Measurements from ENCODE around the gene PPP2R5D.

The PPP2R5D gene

GRCh38 chr6:42968126-42968701, 16.2 kb upstream of the PPP2R5D start:
- H3K4me2 ChIP-seq (ENCODE audit: low read length) = no peak overlapping the region
- H3K27me3 ChIP-seq (ENCODE audit: insufficient read depth, low read length) = no peaks in the 10 kb centered on the region
- no peaks in the 10 kb centered on the region for H3K4me1 ChIP-seq (ENCODE audit: insufficient read depth, low read length, severe bottlenecking)
- H3K36me3 ChIP-seq (ENCODE audit: insufficient read depth, low read length) = peaks cover 17% of the 10 kb centered on the region; the same call in 1 of the 2 replicates
- H3K27ac ChIP-seq (ENCODE audit: low read depth, low read length, poor library complexity, severe bottlenecking) = no peak overlapping the region
- no peak for TF ChIP-seq EZH2 (IDR thresholded peaks at IDR 0.05; ENCODE audit: borderline replicate concordance, low read length)
- TF ChIP-seq, protein P1, sequence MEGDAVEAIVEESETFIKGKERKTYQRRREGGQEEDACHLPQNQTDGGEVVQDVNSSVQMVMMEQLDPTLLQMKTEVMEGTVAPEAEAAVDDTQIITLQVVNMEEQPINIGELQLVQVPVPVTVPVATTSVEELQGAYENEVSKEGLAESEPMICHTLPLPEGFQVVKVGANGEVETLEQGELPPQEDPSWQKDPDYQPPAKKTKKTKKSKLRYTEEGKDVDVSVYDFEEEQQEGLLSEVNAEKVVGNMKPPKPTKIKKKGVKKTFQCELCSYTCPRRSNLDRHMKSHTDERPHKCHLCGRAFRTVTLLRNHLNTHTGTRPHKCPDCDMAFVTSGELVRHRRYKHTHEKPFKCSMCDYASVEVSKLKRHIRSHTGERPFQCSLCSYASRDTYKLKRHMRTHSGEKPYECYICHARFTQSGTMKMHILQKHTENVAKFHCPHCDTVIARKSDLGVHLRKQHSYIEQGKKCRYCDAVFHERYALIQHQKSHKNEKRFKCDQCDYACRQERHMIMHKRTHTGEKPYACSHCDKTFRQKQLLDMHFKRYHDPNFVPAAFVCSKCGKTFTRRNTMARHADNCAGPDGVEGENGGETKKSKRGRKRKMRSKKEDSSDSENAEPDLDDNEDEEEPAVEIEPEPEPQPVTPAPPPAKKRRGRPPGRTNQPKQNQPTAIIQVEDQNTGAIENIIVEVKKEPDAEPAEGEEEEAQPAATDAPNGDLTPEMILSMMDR (IDR thresholded peaks at IDR 0.05; ENCODE audit: low read length) = no peak
- no peak overlapping the region for H2AFZ ChIP-seq (ENCODE audit: low read length)
- no peaks in the 10 kb centered on the region for H3K9me2 ChIP-seq (ENCODE audit: low read depth, low read length)
- no peaks in the 10 kb centered on the region for H4K20me1 ChIP-seq (ENCODE audit: insufficient read depth, low read length)
- H3K9ac ChIP-seq (ENCODE audit: low read length) = no peak overlapping the region
- no peaks in the 10 kb centered on the region for H3K9me3 ChIP-seq (ENCODE audit: low read length)
- no peaks in the 10 kb centered on the region for H3K79me2 ChIP-seq (ENCODE audit: insufficient read depth, low read length)
- no peaks in the 10 kb centered on the region for H3F3A ChIP-seq (ENCODE audit: insufficient read depth, low read length)
- no peak overlapping the region for H3K4me3 ChIP-seq (ENCODE audit: low read depth, low read length, poor library complexity, severe bottlenecking)

- Histone ChIP-seq H3K4me1 (ENCODE audit: insufficient read depth, low read length, severe bottlenecking) (no peaks in the 10 kb centered on the region), H3K79me2 (ENCODE audit: insufficient read depth, low read length) (no peaks in the 10 kb centered on the region), H3K9ac (ENCODE audit: low read length) (no peak overlapping the region), H3K27me3 (ENCODE audit: insufficient read depth, low read length) (no peaks in the 10 kb centered on the region), H3K9me2 (ENCODE audit: low read depth, low read length) (no peaks in the 10 kb centered on the region), H3K27ac (ENCODE audit: low read depth, low read length, poor library complexity, severe bottlenecking) (no peak overlapping the region), H2AFZ (ENCODE audit: low read length) (no peak overlapping the region), H4K20me1 (ENCODE audit: insufficient read depth, low read length) (no peaks in the 10 kb centered on the region), H3K4me2 (ENCODE audit: low read length) (no peak overlapping the region), H3K9me3 (ENCODE audit: low read length) (no peaks in the 10 kb centered on the region), H3K4me3 (ENCODE audit: low read depth, low read length, poor library complexity, severe bottlenecking) (no peak overlapping the region), H3K36me3 (ENCODE audit: insufficient read depth, low read length) (peaks cover 21% of the 10 kb centered on the region; the same call in 1 of the 2 replicates), H3F3A (ENCODE audit: insufficient read depth, low read length) (no peaks in the 10 kb centered on the region)
- TF ChIP-seq EZH2 (IDR thresholded peaks at IDR 0.05; ENCODE audit: borderline replicate concordance, low read length) = no peak
- TF ChIP-seq, protein P1 (IDR thresholded peaks at IDR 0.05; ENCODE audit: low read length) = no peak
Measured at GRCh38 chr6:42968783-42969182, 15.6 kb upstream of the PPP2R5D start.

GRCh38 chr6:42969431-42969830, 14.9 kb upstream of the PPP2R5D start:
- H3K4me1 ChIP-seq (ENCODE audit: insufficient read depth, low read length, severe bottlenecking) = no peaks in the 10 kb centered on the region
- H3K4me2 ChIP-seq (ENCODE audit: low read length) = no peak overlapping the region
- H3K9me3 ChIP-seq (ENCODE audit: low read length) = no peaks in the 10 kb centered on the region
- no peak overlapping the region for H3K9ac ChIP-seq (ENCODE audit: low read length)
- H3K27ac ChIP-seq (ENCODE audit: low read depth, low read length, poor library complexity, severe bottlenecking) = no peak overlapping the region
- no peaks in the 10 kb centered on the region for H4K20me1 ChIP-seq (ENCODE audit: insufficient read depth, low read length)
- no peak overlapping the region for H2AFZ ChIP-seq (ENCODE audit: low read length)
- no peaks in the 10 kb centered on the region for H3F3A ChIP-seq (ENCODE audit: insufficient read depth, low read length)
- H3K4me3 ChIP-seq (ENCODE audit: low read depth, low read length, poor library complexity, severe bottlenecking) = no peak overlapping the region
- no peaks in the 10 kb centered on the region for H3K79me2 ChIP-seq (ENCODE audit: insufficient read depth, low read length)
- no peak for TF ChIP-seq EZH2 (IDR thresholded peaks at IDR 0.05; ENCODE audit: borderline replicate concordance, low read length)
- TF ChIP-seq, protein P1 (IDR thresholded peaks at IDR 0.05; ENCODE audit: low read length) = no peak
- H3K36me3 ChIP-seq (ENCODE audit: insufficient read depth, low read length) = peaks cover 19% of the 10 kb centered on the region; the same call in 1 of the 2 replicates
- no peaks in the 10 kb centered on the region for H3K9me2 ChIP-seq (ENCODE audit: low read depth, low read length)
- H3K27me3 ChIP-seq (ENCODE audit: insufficient read depth, low read length) = no peaks in the 10 kb centered on the region

All from OCI-LY1 (cell line).